ENCODE measurements around the gene SMG1.
"Not testable (repeated sequence)": the region's sequence is repeated elsewhere in the genome, so short reads cannot be mapped to it uniquely, and the experiment has no call there.

Gene SMG1

GRCh38 chr16:18757960-18758660 lies 168.1 kb downstream of the SMG1 start:
- not testable (repeated sequence) for DNase-seq

DNA sequence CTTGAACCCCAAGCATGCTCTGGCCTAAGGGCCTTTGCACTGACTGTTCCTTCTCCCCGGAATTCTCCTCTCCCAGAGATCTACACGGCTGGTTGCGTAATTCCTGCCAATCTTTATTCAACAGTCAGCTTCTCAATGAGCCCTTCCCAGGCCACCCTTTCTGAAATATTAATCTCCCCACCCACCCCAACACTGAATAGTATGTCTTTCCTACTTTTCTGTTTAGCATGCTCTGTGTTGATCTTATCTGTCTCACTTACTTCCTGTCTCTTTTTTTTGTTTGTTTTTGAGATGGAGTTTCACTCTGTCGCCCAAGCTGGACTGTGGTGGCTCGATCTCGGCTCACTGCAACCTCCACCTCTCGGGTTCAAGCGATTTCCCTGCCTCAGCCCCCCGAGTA lies 169.6 kb downstream of the SMG1 start:
- DNase-seq = not testable (repeated sequence)

All from activated gamma-delta T cell (primary cell).